ENCODE results near the gene HOGA1.

GRCh38 chr10:97578171-97578844, 5.9 kb upstream of the HOGA1 start:
- no peak for TF ChIP-seq CTCF (IDR thresholded peaks at IDR 0.05)
- TF ChIP-seq POLR2A (IDR thresholded peaks at IDR 0.05) = no peak
- no peak for TF ChIP-seq EP300 (IDR thresholded peaks at IDR 0.05)

Measured in ovary (tissue), 3 donors.